GM21360 (cell line): ENCODE results near the gene MTRFR.
"Not testable (repeated sequence)": the region's sequence is repeated elsewhere in the genome, so short reads cannot be mapped to it uniquely, and the experiment has no call there.

Experiments
- ATAC-seq: cut with Tn5 transposase; IDR thresholded peaks from one replicate; pipeline ENCODE4 v1.9.1; 2021; ENCODE audit warnings: mild to moderate bottlenecking, moderate library complexity; ENCODE audit not compliant: unreplicated experiment

Gene MTRFR

DNA sequence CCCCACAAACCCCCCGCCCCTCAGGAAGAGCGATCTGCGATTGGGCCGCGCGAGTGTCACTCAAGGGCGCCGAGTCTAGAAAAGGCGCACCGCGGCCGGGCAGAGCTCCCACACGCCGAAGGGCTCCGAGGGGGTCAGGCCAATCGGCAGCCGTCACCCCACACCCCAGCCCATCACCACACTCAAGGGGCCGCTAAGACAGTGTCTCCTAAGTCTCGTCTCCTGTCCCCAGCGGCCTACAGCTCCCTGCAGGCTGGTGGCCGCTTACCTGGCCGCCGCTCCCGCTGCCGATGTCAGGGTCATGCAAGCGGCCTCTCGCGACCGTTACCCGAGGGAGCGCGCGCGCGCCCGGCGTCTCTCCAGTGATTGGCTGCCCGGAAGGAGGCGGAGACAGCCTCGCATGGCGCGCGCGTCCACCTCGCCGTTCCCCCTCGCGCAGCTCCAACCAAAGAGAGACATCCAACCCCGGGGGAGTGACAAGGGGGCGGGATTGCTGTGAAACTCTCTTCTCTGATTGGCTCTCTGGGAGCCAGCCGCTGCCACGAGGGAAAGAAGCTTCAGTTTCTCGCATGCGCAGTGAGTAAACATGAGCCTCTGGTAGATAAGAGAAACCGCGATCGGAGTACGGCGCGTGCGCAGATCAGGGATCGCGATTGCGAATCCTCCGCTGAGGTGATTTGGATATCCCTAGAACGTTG lies at the start of gene MTRFR, which contains the start of gene MPHOSPH9:
Gene MTRFR, plus strand, starts transcription at position 630 of the 698 bp plus-strand sequence. CDS start 20,239 bp downstream, outside the sequence.
Gene MPHOSPH9, minus strand, starts transcription at position 335 of the 698 bp plus-strand sequence. CDS start 2,777 bp downstream, outside the sequence.
- peak; percentile 79 for ATAC-seq

DNA sequence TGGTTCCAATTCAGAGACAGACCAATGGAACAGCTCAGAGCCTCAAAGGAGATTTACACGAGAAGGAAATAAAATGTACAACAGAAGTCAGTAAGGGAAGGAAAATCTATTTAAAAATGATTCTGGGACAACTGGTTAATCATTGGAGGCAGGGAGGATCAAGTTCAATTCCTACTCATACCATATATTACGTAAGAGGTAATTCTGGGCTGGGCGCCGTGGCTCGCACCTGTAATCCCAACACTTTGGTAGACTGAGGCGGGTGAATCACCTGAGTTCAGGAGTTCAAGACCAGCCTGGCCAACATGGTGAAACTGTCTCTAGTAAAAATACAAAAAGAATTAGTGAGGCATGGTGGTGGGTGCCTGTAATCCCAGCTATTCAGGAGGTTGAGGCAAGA lies 45.6 kb upstream of the MTRFR start:
- ATAC-seq, result no peak

DNA sequence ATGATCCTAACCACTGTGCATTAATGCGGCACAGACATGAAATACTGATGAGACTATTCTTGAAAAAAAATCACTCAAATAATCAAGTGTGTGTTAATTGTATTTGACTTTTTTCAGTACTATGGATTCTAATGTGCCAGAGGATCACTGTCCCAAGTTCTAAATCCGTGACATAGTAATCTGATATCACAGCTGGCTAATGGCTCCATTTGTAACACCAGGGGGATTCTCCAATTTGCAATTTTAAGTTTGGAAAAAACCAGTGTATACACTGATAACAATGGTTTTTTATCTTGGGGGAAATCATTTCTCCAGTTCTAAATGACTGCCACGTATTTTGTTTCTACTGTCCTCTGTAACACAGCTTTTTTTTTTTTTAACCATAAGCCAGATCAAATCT lies 33.3 kb upstream of the MTRFR start:
- ATAC-seq, result no peak

DNA sequence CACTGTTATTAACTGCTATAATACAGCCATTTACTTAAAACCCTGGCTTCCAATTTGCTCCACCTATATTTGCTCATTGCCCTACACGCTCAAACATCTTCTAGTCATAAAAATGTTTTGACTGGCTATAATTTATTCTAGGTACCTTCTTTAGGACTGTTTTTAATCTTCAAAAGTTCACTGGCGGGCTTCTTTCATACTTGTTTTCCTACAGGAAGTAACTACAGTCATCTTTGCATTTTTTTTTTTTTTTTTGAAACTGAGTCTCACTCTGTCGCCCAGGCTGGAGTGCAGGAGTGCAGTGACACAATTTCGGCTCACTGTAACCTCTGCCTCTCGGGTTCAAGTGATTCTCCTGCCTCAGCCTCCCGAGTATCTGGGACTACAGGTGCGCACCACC lies 32.8 kb upstream of the MTRFR start:
- ATAC-seq, result no peak

DNA sequence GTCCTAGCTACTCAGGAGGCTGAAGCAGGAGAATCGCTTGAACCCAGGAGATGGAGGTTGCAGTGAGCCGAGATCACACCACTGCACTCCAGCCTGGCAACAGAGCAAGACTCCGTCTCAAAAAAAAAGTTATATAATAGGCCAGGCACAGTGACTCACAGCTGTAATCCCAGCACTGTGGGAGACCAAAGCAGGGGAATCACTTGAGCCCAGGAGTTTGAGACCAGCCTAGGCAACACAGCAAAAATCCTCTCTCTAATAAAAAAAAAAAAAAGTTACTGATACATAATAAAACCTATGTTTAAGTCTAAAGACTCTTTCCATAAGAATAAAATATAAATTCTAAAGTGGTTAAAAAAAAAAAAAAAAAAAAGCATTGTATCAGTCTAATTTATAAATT lies 26.4 kb upstream of the MTRFR start:
- ATAC-seq, result not testable (repeated sequence)

DNA sequence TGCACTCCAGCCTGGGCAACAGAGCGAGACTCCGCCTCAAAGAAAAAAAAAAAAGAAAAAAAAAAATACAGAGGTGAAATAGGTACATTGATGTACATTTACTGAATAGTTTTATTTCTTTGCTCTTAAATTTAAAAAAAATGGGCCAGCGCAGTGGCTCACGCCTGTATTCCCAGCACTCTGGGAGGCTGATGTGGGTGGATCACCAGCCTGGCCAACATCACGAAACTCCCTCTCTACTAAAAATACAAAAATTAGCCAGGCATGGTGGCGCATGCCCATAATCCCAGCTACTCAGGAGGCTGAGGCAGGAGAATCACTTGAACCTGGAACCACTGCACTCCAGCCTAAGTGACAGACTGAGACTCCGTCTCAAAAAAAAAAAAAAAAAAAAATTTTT lies 25.4 kb upstream of the MTRFR start:
- not testable (repeated sequence) for ATAC-seq

DNA sequence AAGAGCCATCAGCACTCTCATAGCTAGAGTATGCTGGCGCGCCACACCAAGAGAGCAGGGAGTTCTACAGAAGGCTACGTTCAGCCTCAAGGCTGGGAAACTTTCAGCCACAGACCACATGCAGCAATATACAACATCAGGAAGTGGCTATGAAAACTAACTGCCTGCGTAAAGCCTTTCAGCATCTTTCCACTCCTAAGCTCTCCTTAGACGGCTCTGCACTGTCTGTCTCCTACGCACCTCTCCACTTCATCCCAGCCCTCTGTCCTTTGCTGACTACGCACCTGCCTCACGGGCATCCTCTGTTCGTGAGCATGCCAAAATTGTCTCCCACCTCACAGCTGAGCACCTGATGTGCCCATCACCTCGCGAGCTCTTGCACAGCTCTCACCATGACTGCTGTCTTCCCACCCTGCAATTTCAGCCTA lies 10.0 kb upstream of the MTRFR start:
- ATAC-seq, result no peak

DNA sequence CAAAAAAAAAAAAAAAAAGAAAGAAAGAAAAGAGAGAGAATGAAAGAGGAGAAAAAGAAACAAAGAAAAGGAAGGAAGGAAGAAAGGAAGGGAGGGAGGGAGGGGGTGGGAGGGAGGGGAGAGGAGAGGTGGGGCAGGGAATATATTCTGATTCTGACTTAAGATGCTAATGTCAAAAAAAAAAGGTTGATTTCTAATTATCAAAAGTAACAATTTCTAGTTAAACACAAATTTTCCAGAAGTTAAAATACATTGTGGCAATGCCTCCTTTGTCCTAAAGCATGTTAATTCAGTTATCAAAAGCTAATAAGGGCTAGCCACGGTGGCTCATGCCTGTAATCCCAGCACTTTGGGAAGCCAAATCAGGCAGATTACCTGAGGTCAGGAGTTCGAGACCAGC lies 7.8 kb upstream of the MTRFR start:
- no peak for ATAC-seq

DNA sequence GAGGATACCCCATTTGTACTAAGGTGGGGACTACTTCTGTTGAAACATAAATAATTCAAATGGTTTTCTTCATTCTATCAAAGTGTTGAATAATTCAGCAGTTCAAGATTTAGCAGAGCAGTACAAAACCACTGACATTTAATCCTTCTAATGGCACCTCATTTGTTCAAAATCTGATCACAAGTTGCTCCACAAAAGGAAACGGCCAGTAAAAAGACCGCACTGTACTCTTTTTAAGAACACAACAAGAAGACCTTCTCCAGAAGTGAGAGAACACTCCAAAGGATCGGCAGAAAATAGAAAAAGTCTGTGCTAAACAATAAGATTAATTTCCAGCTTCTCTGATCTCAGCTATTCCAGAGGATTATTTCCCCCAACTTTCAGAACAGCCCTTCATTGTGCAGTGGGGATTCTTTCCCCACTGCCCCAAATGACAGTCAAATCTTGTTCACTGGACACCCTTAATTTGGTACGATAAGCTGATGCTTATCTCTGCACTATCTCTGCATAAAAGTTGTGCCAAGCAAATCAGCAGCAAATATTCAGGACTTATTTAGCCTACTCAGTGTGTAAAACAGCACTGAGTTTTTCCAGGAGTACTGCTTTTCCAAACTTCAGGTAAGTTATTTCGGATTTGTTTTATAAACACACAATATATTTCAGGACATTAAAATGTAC lies 5.5 kb upstream of the MTRFR start:
- ATAC-seq, result no peak

DNA sequence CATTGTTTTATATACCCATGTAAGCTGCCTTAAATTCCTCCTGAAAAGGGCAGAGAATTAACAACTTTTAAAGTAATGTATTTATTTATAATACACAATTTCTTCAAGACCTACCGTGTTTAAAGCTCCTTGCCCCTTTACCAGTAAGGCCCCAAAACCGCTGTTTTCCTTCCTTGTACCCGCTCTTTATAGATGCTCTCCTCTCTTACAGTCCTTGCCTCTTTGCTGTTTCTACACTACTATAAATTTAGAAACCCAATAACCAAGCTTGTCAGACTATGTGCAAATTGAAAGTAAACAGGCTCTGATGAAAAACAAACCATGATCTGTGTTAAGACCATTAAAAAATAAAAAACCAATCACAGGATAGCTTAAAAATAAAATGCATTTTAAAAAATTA lies 4.2 kb upstream of the MTRFR start:
- ATAC-seq, result no peak

DNA sequence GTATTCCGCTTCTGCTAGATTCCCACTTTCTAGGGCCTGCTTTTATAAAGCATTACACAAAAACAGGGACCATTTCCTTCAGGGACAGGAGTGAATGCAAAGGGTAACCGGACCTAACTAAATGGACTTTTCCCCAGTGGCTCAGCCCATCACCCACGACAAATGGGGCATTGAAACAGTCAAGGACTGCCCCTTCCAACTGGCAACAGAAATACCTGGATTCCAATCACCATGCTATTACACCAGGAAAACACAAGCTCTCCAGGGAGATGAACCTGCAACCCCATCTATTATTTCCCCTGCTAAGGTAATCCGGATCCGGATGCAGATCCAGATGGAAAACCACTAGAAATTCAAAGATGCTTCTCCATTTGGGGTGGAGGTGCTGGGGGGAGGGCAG lies 1.3 kb upstream of the MTRFR start:
- ATAC-seq, result no peak

DNA sequence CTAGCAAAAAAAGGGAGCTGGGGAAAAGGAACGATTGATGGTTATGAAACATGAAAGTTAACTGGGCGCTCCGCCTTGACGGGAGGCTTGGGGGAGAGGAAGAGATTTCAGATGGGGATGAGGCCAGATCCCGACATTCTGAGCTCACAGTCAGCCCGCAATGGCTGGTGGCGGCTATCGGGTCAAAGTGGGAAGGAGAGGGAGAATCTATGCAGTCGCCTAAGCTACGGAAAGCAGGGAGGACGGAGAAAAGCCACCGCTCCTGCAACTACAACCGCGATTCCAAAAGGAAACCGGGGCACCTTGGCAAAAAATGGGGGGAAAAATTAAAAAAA lies 797 bp upstream of the MTRFR start:
- peak; percentile 1 for ATAC-seq

DNA sequence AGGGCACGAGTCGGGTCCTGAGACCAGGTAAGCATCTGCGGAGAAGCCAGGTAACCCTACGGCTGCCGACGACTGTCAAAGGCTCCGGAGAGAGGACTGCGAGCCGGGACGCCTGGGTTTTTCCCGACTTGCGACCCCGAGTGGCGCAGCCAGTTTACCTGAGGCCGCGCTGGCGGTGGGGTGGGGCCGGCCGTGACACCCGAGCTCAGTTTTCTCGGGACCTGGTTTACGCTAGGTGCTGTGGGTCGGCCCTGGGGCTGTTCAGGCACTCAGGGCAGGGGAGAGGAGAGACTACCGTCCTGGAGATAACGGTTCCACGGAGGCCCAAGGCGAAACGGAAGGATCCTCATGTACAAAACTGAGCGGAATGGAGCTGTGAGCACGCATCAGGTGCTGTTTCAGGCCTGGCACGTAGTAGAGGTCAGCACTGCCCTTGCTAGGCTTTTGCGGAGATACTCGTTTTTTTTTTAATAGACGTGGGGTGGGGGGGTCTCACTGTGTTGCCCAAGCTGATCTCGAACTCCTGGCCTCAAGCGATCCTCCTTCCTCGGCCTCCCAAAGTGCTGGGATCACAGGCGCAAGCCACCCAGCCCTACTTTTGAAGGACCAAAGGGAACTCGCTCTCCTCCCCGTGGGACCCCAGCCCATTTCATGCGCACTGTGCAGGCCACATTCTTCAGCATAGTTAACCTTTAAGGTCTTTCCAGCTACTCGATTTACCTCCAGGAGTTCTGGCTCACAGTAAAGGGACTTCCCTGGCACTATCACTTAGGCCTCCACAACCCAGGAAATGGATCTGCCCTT lies 471 bp downstream of the MTRFR start:
- ATAC-seq, result peak; percentile 6

DNA sequence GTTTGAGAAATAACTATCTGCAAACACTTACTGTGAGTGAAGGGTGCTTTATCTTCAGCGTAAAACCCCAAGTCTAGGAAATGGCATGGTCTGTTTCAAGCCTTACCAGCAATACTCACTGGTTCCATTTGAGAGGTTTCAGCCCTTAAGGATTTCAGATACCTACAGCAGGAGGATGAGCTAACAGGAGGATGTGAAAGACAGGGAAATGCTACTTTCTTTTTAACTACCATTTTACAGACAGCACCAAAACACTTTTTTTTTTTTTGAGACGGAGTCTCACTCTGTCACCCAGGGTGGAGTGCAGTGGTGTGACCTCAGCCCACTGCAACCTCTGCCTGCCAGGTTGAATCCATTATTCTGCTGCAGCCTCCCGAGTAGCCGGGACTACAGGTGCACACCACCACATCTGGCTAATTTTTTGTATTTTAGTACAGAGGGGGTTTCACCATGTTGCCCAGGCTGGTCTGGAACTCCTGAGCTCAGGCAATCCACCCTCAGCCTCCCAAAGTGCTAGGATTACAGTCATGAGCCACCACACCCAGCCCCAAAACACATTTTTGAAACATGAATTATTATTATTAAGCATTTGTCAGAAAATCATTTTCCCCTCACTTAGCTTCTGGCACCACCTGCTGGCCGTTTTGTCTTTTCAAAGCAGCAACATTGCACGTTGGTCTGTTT lies 4.6 kb downstream of the MTRFR start:
- no peak for ATAC-seq

DNA sequence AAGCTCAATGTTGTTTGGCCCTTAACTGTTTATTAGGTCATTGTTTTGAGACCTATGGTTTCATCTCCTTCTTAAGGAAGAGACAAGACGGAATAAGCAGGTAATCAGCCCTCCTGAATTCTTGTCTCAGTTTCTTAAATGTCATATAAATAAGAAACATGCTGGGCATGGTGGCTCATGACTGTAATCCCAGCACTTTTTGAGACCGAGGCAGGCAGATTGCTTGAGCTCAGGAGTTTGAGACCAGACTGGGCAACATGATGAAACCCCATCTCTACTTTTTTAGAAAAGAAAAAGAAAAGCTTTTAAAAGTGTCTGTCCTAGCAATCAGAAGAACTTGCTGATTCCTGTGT lies 5.1 kb downstream of the MTRFR start:
- ATAC-seq, result no peak

DNA sequence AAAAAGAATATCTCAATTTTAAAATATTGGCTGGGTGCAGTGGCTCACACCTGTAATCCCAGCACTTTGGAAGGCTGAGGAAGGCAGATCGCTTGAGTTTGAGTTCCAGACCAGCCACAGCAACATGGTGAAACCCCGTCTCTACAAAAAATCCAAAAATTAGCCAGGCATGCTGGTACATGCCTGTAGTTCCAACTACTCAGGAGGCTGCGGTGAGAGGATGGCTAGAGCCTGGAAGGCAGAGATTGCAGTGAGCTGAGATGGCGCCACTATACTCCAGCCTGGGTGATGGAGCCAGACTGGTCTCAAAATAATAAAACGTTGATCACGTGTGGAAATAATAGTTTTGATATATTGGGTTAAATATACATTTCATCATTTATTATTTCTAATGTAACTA lies 5.7 kb downstream of the MTRFR start:
- ATAC-seq, result no peak

DNA sequence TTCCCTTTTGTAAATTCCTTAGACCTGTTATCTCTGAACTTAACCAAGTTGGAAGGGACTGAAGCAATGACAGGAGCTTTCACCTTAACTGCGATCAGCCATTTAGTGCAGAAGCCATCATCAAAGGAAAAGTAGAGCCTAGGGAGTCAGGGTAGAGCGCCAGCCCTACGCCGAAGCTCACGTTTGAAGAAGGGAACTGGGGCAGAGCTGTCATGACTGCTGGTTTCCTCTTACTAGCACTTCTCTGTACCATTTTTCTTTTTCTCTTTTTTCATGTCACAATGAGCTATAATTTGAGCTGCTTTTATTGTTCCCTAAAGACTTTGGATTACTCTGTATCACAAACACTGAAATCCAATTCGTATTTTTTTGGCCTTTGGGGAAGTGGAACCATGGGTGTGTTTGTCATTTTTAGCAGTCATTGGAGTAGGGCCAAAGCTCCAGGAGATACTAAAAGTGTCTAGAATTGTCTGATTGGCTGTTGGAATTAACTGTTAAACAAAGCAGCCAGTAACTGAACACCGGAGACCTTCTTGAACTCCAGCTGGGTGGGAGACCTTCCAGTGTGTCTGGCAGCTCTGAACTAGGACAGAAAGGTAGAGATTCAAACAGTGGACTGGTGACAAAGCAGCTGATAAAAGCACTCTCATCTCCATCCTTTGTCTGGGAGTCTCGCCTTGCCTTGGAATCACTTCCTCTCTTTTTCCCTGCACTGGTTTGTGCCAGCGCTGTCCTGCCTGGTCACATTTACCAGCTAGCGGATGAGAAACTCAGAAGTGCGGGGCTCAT lies 9.1 kb downstream of the MTRFR start:
- no peak for ATAC-seq

DNA sequence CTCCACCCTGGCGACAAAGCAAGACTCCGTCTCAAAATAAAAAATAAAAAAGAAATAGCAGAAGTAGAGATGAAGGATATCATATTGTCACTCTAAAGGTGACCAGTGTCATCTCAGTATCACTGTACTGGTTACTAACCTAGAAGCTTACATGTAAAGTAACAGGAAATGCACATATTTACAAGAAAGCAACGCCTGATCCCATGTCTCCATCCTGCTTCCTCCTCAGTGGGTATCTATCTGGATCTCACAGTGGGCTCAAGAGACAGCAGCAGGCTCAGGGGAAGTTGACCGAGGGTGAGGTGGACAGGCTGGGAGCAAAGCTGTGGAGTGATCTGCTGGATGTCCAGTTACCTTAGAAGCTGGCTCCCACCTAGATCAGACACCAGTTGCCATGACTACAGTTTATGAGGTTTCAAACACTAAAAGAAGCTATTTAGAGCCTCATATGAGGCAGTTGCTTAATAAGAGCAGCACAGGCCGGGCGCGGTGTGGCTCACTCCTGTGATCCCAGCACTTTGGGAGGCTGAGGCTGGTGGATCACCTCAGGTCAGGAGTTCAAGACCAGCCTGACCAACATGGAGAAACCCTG lies 10.5 kb downstream of the MTRFR start:
- no peak for ATAC-seq

DNA sequence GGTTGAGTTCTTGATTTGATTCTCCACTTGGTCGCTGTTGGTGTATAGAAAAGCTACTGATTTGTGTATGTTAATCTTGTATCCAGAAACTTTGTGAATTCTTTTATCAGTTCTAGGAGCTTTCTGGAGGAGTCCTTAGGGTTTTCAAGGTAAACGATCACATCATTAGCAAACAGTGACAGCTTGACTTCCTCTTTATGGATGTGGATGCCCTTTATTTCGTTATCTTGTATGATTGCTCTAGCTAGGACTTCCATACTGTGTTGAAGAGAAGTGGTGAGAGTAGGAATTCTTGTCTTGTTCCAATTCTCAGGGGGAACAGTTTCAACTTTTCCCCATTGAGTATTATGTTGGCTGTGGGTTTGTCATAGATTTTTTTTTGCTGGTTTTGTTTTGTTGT lies 12.4 kb downstream of the MTRFR start:
- ATAC-seq, result no peak

DNA sequence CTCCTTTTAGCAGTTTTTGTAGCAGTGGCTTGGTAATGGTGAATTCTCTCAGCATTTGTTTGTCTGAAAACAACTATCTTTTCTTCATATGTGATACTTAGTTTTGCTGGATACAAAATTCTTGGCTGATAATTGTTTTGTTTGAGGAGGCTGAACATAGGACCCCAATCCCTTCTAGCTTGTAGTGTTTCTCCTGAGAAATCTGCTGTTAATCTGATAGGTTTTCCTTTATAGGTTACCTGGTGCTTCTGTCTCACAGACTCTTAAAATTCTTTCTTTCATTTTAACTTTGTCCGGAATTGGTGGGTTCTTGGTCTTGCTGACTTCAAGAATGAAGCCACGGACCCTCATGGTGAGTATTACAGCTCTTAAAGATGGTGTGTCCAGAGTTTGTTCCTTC lies 14.9 kb downstream of the MTRFR start:
- ATAC-seq, result not testable (repeated sequence)
